SK-N-SH (cell line): ENCODE data around the gene TBCD.

ENCODE experiments used
- POLR2AphosphoS5 ChIP-seq: IDR thresholded peaks from 2 replicates; pipeline ENCODE4 v1.6.1; 2012; ENCODE audit warnings: low read depth, low read length
- RAD21 ChIP-seq: IDR thresholded peaks from 2 replicates; pipeline ENCODE4 v1.6.1; 2012; ENCODE audit warnings: mild to moderate bottlenecking, low read length
- YY1 ChIP-seq: IDR thresholded peaks from 2 replicates; pipeline ENCODE4 v1.4.0; 2012; ENCODE audit warnings: low read depth, mild to moderate bottlenecking
- TF ChIP-seq, protein P1 (sequence below): fragments of 200-600 bp; sonication (generic); IDR thresholded peaks from 2 replicates; pipeline ENCODE4 v1.6.1; 2017; ENCODE audit warnings: antibody characterized with exemption, mild to moderate bottlenecking, moderate library complexity
- TF ChIP-seq, protein P2 (sequence below): IDR thresholded peaks from 2 replicates; pipeline ENCODE4 v1.6.1; 2012; ENCODE audit warnings: mild to moderate bottlenecking, low read depth, low read length, moderate library complexity

DNA sequence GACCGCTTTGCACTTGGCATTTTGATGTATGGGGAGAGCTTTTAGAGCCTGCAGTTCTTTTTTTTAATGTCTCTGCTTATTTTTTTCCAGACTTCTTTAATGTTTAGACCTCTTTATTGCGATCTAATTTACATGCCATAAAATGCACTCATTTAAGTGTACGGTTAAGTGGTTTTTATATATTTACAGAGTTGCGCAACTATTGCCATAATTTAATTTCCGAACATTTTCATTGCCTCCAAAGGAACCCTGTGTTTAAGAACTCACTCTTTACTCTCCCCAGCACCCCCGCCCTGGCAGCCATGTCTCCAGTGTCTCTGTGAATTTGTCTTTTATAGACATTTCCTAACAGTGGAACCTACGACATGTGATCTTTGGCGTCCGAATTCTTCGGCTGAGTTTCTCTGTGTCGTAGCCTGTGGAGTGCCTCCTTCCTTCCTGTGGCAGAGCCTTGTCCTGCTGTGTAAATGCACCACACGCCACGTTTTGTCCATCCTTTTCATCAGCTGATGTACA, 64.0 kb downstream of the TBCD start:
- TF ChIP-seq POLR2AphosphoS5 (no peak), YY1 (no peak), RAD21 (no peak)
- TF ChIP-seq, protein P1, sequence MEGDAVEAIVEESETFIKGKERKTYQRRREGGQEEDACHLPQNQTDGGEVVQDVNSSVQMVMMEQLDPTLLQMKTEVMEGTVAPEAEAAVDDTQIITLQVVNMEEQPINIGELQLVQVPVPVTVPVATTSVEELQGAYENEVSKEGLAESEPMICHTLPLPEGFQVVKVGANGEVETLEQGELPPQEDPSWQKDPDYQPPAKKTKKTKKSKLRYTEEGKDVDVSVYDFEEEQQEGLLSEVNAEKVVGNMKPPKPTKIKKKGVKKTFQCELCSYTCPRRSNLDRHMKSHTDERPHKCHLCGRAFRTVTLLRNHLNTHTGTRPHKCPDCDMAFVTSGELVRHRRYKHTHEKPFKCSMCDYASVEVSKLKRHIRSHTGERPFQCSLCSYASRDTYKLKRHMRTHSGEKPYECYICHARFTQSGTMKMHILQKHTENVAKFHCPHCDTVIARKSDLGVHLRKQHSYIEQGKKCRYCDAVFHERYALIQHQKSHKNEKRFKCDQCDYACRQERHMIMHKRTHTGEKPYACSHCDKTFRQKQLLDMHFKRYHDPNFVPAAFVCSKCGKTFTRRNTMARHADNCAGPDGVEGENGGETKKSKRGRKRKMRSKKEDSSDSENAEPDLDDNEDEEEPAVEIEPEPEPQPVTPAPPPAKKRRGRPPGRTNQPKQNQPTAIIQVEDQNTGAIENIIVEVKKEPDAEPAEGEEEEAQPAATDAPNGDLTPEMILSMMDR = no peak
- TF ChIP-seq, protein P2, sequence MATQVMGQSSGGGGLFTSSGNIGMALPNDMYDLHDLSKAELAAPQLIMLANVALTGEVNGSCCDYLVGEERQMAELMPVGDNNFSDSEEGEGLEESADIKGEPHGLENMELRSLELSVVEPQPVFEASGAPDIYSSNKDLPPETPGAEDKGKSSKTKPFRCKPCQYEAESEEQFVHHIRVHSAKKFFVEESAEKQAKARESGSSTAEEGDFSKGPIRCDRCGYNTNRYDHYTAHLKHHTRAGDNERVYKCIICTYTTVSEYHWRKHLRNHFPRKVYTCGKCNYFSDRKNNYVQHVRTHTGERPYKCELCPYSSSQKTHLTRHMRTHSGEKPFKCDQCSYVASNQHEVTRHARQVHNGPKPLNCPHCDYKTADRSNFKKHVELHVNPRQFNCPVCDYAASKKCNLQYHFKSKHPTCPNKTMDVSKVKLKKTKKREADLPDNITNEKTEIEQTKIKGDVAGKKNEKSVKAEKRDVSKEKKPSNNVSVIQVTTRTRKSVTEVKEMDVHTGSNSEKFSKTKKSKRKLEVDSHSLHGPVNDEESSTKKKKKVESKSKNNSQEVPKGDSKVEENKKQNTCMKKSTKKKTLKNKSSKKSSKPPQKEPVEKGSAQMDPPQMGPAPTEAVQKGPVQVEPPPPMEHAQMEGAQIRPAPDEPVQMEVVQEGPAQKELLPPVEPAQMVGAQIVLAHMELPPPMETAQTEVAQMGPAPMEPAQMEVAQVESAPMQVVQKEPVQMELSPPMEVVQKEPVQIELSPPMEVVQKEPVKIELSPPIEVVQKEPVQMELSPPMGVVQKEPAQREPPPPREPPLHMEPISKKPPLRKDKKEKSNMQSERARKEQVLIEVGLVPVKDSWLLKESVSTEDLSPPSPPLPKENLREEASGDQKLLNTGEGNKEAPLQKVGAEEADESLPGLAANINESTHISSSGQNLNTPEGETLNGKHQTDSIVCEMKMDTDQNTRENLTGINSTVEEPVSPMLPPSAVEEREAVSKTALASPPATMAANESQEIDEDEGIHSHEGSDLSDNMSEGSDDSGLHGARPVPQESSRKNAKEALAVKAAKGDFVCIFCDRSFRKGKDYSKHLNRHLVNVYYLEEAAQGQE = no peak
